ENCODE data around the gene FES. TPM values are rescaled to one million over a fixed set of nuclear protein-coding genes. Genes with fewer than 3 reads are reported as not detected.
"Not testable (repeated sequence)": the region's sequence is repeated elsewhere in the genome, so short reads cannot be mapped to it uniquely, and the experiment has no call there.

Gene FES
- polyA plus RNA-seq, 1 donor from 2014 or later: 7.7 TPM

- H3K9me3 Mint-ChIP-seq: no peaks in the 10 kb centered on the region
- peaks cover 4% of the 10 kb centered on the region for H3K36me3 Mint-ChIP-seq
These were observed 28.4 kb downstream of the FES start for GRCh38 chr15:90912770-90913075.

DNA sequence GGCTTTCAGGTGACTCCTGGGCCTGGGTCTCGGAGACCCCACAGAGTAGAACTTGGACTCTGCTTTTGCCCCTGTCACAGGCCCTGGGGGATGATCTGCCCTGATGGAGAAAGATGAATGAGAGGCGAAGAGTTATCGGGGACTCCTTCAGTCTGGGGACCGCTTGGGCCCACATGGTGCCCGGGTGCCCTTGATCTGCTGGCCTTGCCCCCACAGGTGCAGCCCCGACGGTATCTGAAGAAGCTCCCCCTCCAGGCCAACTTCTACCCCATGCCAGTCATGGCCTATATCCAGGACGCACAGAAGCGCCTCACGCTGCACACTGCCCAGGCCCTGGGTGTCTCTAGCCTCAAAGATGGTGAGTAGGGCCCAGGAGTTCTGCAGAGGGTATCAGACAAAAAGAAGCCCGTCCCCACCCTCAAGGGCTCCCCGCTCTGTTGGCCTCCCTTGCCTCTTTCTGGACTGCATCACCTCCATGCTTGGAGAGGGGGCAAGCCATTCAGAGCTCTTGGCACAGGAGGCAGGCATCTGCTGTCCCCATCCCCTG, 29.2 kb downstream of the FES start:
- peaks cover 0 to 2% (median 0%) of the 10 kb centered on the region in 3 donors for H3K4me1 Mint-ChIP-seq
- H3K36me3 Mint-ChIP-seq: peaks cover 4% of the 10 kb centered on the region
- no peak overlapping the region for H3K27ac Mint-ChIP-seq
- no peaks in the 10 kb centered on the region for H3K27me3 Mint-ChIP-seq
- no peaks in the 10 kb centered on the region for H3K9me3 Mint-ChIP-seq
- H3K4me3 Mint-ChIP-seq: no peak overlapping the region

More at GRCh38 chr15:90912770-90913075, 28.4 kb downstream of the FES start:
- Mint-ChIP-seq H3K27ac (no peak overlapping the region), H3K4me1 (peaks cover 0 to 2% (median 0%) of the 10 kb centered on the region in 3 donors), H3K4me3 (peak overlapping the region in 1 of 4 donors; percentile 27), H3K27me3 (no peaks in the 10 kb centered on the region)

GRCh38 chr15:90914305-90915080, 30.2 kb downstream of the FES start:
- peaks cover 0 to 2% (median 0%) of the 10 kb centered on the region in 3 donors for H3K4me1 Mint-ChIP-seq
- no peaks in the 10 kb centered on the region for H3K9me3 Mint-ChIP-seq
- peaks cover 5% of the 10 kb centered on the region for H3K36me3 Mint-ChIP-seq
- no peak overlapping the region for H3K27ac Mint-ChIP-seq
- no peaks in the 10 kb centered on the region for H3K27me3 Mint-ChIP-seq
- H3K4me3 Mint-ChIP-seq: no peak overlapping the region

DNA sequence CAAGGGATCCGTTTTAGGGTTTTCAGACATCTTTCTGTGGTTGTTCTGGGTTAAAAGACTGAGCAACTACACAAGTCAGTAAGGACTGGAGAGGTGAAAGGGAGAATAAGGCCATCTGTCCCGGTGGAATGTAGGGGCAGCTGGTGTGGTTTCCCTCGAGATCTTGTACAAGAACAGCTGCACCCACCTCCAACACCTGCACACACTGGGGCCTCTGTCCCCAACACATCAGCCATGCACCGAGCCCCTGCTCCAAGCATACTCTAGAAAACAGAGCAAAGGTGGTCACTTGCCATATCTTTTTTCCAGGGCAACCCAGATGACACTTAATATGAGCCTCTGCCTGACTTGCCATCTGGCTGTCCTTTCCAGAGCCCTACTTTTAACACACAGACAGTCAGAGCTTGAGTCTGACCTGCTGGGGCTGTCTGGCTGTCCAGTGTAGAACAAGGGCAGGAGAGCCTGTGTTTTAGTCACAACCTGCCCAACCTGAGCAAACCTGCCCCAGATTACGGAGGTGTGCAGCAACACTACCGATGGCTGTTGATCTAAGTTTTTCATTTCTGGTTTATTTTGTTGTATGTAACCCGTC, 31.0 kb downstream of the FES start:
- Mint-ChIP-seq H3K9me3 (no peaks in the 10 kb centered on the region), H3K4me3 (no peak overlapping the region), H3K36me3 (peaks cover 6% of the 10 kb centered on the region), H3K27ac (no peak overlapping the region), H3K4me1 (peaks cover 0 to 2% (median 0%) of the 10 kb centered on the region in 3 donors), H3K27me3 (no peaks in the 10 kb centered on the region)

GRCh38 chr15:90915808-90916440, 31.6 kb downstream of the FES start:
- no peaks in the 10 kb centered on the region for H3K9me3 Mint-ChIP-seq
- H3K27ac Mint-ChIP-seq: no peak overlapping the region
- peaks cover 0 to 2% (median 0%) of the 10 kb centered on the region in 3 donors for H3K4me1 Mint-ChIP-seq
- H3K4me3 Mint-ChIP-seq: peak overlapping the region in 2 of 4 donors; percentile 25 to 37
- peaks cover 8% of the 10 kb centered on the region for H3K36me3 Mint-ChIP-seq
- H3K27me3 Mint-ChIP-seq: no peaks in the 10 kb centered on the region

DNA sequence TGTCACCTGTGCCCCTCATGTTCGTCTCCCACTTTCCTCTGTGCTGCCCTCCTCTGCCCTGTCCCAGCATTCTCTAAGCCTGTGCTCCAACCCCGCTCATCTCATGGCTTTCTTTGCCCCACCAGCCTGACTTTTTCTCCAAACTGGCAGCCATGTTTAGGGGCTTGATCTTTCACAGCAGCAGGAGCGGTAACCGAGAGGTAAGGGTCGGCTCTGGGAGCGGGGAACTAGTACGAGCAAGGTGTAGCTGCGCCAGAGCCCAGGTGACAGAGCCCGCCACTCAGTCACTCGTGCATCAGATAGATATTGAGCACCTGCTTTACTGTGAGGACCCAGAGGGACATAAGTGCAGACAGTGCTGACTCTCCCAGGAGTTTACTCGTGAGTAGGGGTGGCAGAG, 32.2 kb downstream of the FES start:
- no peaks in the 10 kb centered on the region for H3K27me3 Mint-ChIP-seq
- H3K4me3 Mint-ChIP-seq: no peak overlapping the region
- H3K27ac Mint-ChIP-seq: peak overlapping the region in 1 of 3 donors; percentile 51
- peaks cover 0 to 4% (median 0%) of the 10 kb centered on the region in 3 donors for H3K4me1 Mint-ChIP-seq
- peaks cover 8% of the 10 kb centered on the region for H3K36me3 Mint-ChIP-seq
- no peaks in the 10 kb centered on the region for H3K9me3 Mint-ChIP-seq

- Mint-ChIP-seq H3K27me3 (no peaks in the 10 kb centered on the region), H3K4me1 (peaks cover 0 to 4% (median 0%) of the 10 kb centered on the region in 3 donors), H3K36me3 (peaks cover 6% of the 10 kb centered on the region), H3K9me3 (no peaks in the 10 kb centered on the region), H3K4me3 (no peak overlapping the region), H3K27ac (peak overlapping the region in 1 of 3 donors; percentile 93)
These were observed 33.3 kb downstream of the FES start for GRCh38 chr15:90917569-90917968.

DNA sequence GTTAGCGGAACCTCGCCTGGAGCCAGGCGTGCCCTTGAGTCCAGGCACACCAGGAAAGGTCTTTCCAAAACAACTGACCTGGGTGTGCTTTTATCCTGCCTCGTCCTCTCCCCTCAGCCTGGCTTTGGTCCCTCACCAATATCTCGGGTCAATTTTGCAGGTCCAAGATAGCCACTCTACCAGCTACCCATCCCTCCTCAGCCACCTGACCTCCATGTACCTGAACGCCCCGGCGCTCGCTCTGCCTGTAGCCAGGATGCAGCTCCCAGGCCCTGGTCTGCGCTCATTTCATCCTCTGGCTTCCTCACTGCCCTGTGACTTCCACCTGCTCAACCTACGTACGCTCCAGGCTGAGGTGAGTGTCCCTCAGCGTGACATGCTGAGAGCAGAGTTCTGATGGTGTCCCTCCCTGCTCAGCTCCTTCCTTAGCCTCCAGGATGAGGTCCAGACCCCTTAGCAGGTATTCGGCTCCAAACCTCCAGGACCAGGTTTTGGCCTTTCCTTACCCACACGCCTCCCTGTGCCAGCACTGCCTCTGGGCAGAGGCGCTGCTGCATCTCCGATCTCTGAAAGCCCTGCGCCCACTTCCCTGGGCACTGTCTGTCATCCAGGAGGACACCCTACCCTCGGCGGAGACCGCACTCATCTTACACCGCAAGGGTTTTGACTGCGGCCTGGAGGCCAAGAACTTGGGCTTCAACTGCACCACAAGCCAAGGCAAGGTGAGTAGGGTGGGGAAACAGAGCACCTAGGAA, 33.9 kb downstream of the FES start:
- Mint-ChIP-seq H3K4me1 (peaks cover 0 to 4% (median 0%) of the 10 kb centered on the region in 3 donors), H3K27me3 (no peaks in the 10 kb centered on the region), H3K27ac (peak overlapping the region in 1 of 3 donors; percentile 93), H3K36me3 (peaks cover 6% of the 10 kb centered on the region), H3K9me3 (no peaks in the 10 kb centered on the region), H3K4me3 (no peak overlapping the region)

DNA sequence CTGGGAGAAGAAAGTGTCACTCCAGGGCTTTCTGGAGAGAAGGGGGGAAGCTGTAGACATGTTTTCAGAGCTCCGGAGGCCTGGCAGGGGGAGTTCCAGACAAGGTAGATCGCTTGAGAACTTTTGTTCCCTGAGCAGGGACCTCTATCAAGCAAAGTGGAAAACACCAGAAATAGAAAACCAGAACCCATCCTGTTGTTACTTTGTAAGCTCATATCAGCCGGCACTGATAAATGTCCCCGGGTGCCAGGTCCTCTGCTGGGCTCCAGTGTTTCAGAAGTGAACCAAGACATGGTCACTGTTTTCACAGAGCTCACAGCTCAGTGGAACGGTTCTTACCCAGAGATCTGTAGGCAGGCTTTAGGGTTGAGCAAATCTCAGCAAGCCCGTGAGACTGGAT, 34.5 kb downstream of the FES start:
- Mint-ChIP-seq H3K9me3 (no peaks in the 10 kb centered on the region), H3K4me1 (peaks cover 0 to 4% (median 0%) of the 10 kb centered on the region in 3 donors), H3K4me3 (no peak overlapping the region), H3K27me3 (no peaks in the 10 kb centered on the region), H3K36me3 (peaks cover 6% of the 10 kb centered on the region), H3K27ac (no peak overlapping the region)

DNA sequence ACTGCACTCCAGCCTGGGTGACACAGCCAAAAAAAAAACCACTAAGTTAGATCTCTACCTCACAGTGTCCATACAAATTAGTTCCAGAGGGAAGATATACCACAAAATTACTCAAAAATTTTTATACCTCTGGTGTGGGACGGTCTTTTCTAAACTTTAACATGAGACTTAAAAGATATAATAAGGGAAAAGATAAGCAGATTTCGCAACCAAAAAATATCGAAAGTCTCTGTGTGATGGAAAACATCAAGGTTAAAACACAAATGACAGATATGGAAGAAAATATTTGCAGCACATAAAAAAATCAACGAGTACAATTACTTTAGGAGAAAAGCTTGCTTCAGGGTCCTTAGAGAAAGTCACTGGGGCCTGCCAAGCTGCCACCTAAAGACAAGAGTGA, 37.6 kb downstream of the FES start:
- H3K27ac Mint-ChIP-seq: no peak overlapping the region

DNA sequence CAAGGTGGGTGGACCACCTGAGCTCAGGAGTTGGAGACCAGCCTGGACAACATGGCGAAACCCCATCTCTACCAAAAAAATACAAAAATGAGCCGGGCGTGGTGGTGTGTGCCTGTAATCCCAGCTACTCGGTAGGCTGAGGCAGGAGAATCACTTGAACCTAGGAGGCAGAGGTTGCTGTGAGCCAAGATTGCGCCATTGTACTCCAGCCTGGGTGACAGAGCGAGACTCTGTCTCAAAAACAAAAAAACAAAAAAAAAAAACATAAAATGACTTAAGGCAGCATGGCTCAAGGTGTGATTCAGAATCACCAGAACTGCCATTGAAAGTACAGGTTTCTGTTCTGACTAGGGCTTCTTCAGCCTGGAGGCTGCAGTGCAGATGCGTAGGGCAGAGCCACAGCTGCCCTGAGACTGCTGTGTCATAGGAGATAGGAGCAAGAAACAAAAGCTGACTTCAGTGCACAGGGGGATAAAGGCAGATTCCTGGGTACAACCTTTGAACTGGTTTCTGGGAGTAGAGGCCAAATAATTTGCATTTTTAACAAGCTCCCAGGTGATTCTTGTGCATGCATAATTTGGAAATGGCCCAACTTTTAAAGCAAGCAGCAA, 38.5 kb downstream of the FES start:
- not testable (repeated sequence) for H3K27ac Mint-ChIP-seq, H3K9me3 Mint-ChIP-seq, H3K36me3 Mint-ChIP-seq, H3K27me3 Mint-ChIP-seq, H3K4me1 Mint-ChIP-seq
- peak overlapping the region in 1 of 4 donors; percentile 50 for H3K4me3 Mint-ChIP-seq

More for the DNA sequence above, 37.6 kb downstream of the FES start:
- Mint-ChIP-seq H3K27me3 (no peaks in the 10 kb centered on the region), H3K9me3 (no peaks in the 10 kb centered on the region), H3K4me3 (no peak overlapping the region), H3K36me3 (peaks cover 8% of the 10 kb centered on the region), H3K4me1 (peaks cover 0 to 4% (median 4%) of the 10 kb centered on the region in 3 donors)

- Mint-ChIP-seq H3K9me3 (no peaks in the 10 kb centered on the region), H3K36me3 (peaks cover 6% of the 10 kb centered on the region), H3K27ac (peak overlapping the region in 1 of 3 donors; percentile 40), H3K4me1 (peaks cover 4 to 6% (median 5%) of the 10 kb centered on the region in 3 donors), H3K27me3 (no peaks in the 10 kb centered on the region), H3K4me3 (peak overlapping the region in 1 of 4 donors; percentile 55)
These were observed 40.1 kb downstream of the FES start for GRCh38 chr15:90924375-90924774.

GRCh38 chr15:90926766-90927165, 42.5 kb downstream of the FES start:
- not testable (repeated sequence) for H3K27ac Mint-ChIP-seq, H3K27me3 Mint-ChIP-seq, H3K9me3 Mint-ChIP-seq, H3K36me3 Mint-ChIP-seq
- peaks cover 18 to 22% (median 21%) of the 10 kb centered on the region in 3 donors for H3K4me1 Mint-ChIP-seq
- H3K4me3 Mint-ChIP-seq: peak overlapping the region in 3 of 4 donors; percentile 4 to 57 (median 39)

GRCh38 chr15:90928106-90928505, 43.8 kb downstream of the FES start:
- not testable (repeated sequence) for H3K27me3 Mint-ChIP-seq, H3K9me3 Mint-ChIP-seq, H3K36me3 Mint-ChIP-seq, H3K27ac Mint-ChIP-seq
- Mint-ChIP-seq H3K4me1 (peaks cover 24 to 26% (median 24%) of the 10 kb centered on the region in 3 donors), H3K4me3 (peak overlapping the region in 2 of 4 donors; percentile 21 to 89)
